Prostate gland (tissue), 2 donors: ENCODE data around the gene SYT6. TPM values are rescaled to one million over a fixed set of nuclear protein-coding genes. Genes with fewer than 3 reads are reported as not detected.

Experiments
- DNase-seq: peaks from one replicate; pipeline ENCODE4 v3.0.0-alpha.2; 2019; ENCODE audit warnings: low spot score
- H3K27ac ChIP-seq, 2 donors: fragments of 200-600 bp; sonication (generic); 2 replicates each; pipeline ENCODE4 v1.5.1; 2017 to 2019
- H3K27me3 ChIP-seq: fragments of 200-600 bp; sonication (generic); replicated peaks from 2 replicates; pipeline ENCODE4 v1.5.1; 2019; ENCODE audit not compliant: insufficient read depth
- H3K36me3 ChIP-seq, 2 donors: fragments of 200-600 bp; sonication (generic); 1 replicate in 1 of 2; 2 replicates in 1 of 2; pipeline versions ENCODE4 v1.5.1 to v1.8.1; 2017 to 2019
- H3K4me1 ChIP-seq: fragments of 200-600 bp; sonication (generic); replicated peaks from 2 replicates; pipeline ENCODE4 v1.5.1; 2019
- H3K4me3 ChIP-seq, 2 donors: fragments of 200-600 bp; sonication (generic); 2 replicates each; pipeline ENCODE4 v1.5.1; 2017 to 2019
- H3K9me3 ChIP-seq: fragments of 200-600 bp; sonication (generic); 2 replicates; pipeline ENCODE4 v1.5.1; 2017
- CTCF ChIP-seq, 4 experiments: fragments of 200-600 bp in 2 of 4; fragments of 450-650 bp in 2 of 4; sonication (generic) in 2 of 4; IDR thresholded peaks; 1 replicate in 3 of 4; 2 replicates in 1 of 4; pipeline ENCODE4 v1.5.1; 2016 to 2019; ENCODE audit warnings: antibody characterized with exemption in 4 of 4, mild to moderate bottlenecking in 2 of 4, moderate library complexity in 2 of 4
- POLR2A ChIP-seq: fragments of 450-650 bp; IDR thresholded peaks from one replicate; pipeline ENCODE4 v1.6.1; 2016; ENCODE audit warnings: antibody characterized with exemption, mild to moderate bottlenecking
- POLR2AphosphoS5 ChIP-seq: sonication (generic); formaldehyde crosslinking; IDR thresholded peaks from one replicate; pipeline ENCODE4 v1.6.1; 2017; ENCODE audit warnings: antibody characterized with exemption
- WGBS: methylation state at CpG from one replicate; pipeline ENCODE4 v1.1.5; 2018; 5-methylcytosine and 5-hydroxymethylcytosine counted together
- intact Hi-C: fragments of 100-400 bp; cut with DNase I; formaldehyde crosslinking; loops from one replicate; pipeline ENCODE4 v1.14.2; 2022
- total RNA-seq, 2 donors: library from RNA; depleted of rRNA; stranded (reverse); fragments of >200 nt; gene quantifications; one replicate each; pipeline ENCODE4 v1.1.0, GENCODE V29; 2016

Gene SYT6
- total RNA-seq, 2 donors from 2014 or later, result 1.6 TPM; not detected in 1

- H3K27me3 ChIP-seq, result no peaks in the 10 kb centered on the region
- intact Hi-C loops, result no loop called here
- no peak for TF ChIP-seq CTCF (IDR thresholded peaks at IDR 0.05)
- no peak for TF ChIP-seq POLR2AphosphoS5
- TF ChIP-seq POLR2A, result no peak
- H3K27ac ChIP-seq, result no peak overlapping the region
- H3K4me3 ChIP-seq, result no peak overlapping the region
- no peaks in the 10 kb centered on the region for H3K9me3 ChIP-seq
- DNase-seq, result no peak
- no peaks in the 10 kb centered on the region for H3K36me3 ChIP-seq
- no peaks in the 10 kb centered on the region for H3K4me1 ChIP-seq
- 87% methylated on average over 4 of the region's 4 CpGs for WGBS
Measured at GRCh38 chr1:114131526-114132220, 22.0 kb downstream of the SYT6 start.

GRCh38 chr1:114130846-114131525, 22.7 kb downstream of the SYT6 start:
- TF ChIP-seq POLR2A (no peak), CTCF (IDR thresholded peaks at IDR 0.05) (no peak), POLR2AphosphoS5 (no peak)

GRCh38 chr1:114130213-114130612, 23.5 kb downstream of the SYT6 start:
- intact Hi-C loops, result no loop called here
- no peak for TF ChIP-seq CTCF (IDR thresholded peaks at IDR 0.05)
- no peak for TF ChIP-seq POLR2AphosphoS5
- TF ChIP-seq POLR2A, result no peak

More at GRCh38 chr1:114130846-114131525, 22.7 kb downstream of the SYT6 start:
- no peaks in the 10 kb centered on the region for H3K27me3 ChIP-seq
- H3K9me3 ChIP-seq, result no peaks in the 10 kb centered on the region
- 75% methylated on average over 7 of the region's 7 CpGs for WGBS
- no peak overlapping the region for H3K27ac ChIP-seq
- intact Hi-C loops, result no loop called here
- DNase-seq, result no peak
- H3K4me3 ChIP-seq, result no peak overlapping the region
- no peaks in the 10 kb centered on the region for H3K4me1 ChIP-seq
- H3K36me3 ChIP-seq, result no peaks in the 10 kb centered on the region

GRCh38 chr1:114128293-114128692, 25.4 kb downstream of the SYT6 start:
- H3K36me3 ChIP-seq, result no peaks in the 10 kb centered on the region
- H3K27me3 ChIP-seq, result no peaks in the 10 kb centered on the region
- intact Hi-C loops, result no loop called here
- H3K4me1 ChIP-seq, result no peaks in the 10 kb centered on the region
- H3K4me3 ChIP-seq, result no peak overlapping the region
- no peak for TF ChIP-seq CTCF (IDR thresholded peaks at IDR 0.05)
- TF ChIP-seq POLR2A, result no peak
- no peak for TF ChIP-seq POLR2AphosphoS5
- no peak for DNase-seq
- H3K27ac ChIP-seq, result no peak overlapping the region
- no peaks in the 10 kb centered on the region for H3K9me3 ChIP-seq
- 87% methylated on average over 6 of the region's 6 CpGs for WGBS

More at GRCh38 chr1:114130213-114130612, 23.5 kb downstream of the SYT6 start:
- Histone ChIP-seq H3K9me3 (no peaks in the 10 kb centered on the region), H3K4me3 (no peak overlapping the region), H3K27ac (no peak overlapping the region), H3K36me3 (no peaks in the 10 kb centered on the region), H3K27me3 (no peaks in the 10 kb centered on the region), H3K4me1 (no peaks in the 10 kb centered on the region)
- WGBS, result 75% methylated on average over 4 of the region's 4 CpGs
- no peak for DNase-seq
